ENCODE data around the gene HINFP.
A peak's percentile ranks its signal among the peaks of the same experiment; 100 is the strongest.
"Not testable (repeated sequence)": the region's sequence is repeated elsewhere in the genome, so short reads cannot be mapped to it uniquely, and the experiment has no call there.

The HINFP gene

DNA sequence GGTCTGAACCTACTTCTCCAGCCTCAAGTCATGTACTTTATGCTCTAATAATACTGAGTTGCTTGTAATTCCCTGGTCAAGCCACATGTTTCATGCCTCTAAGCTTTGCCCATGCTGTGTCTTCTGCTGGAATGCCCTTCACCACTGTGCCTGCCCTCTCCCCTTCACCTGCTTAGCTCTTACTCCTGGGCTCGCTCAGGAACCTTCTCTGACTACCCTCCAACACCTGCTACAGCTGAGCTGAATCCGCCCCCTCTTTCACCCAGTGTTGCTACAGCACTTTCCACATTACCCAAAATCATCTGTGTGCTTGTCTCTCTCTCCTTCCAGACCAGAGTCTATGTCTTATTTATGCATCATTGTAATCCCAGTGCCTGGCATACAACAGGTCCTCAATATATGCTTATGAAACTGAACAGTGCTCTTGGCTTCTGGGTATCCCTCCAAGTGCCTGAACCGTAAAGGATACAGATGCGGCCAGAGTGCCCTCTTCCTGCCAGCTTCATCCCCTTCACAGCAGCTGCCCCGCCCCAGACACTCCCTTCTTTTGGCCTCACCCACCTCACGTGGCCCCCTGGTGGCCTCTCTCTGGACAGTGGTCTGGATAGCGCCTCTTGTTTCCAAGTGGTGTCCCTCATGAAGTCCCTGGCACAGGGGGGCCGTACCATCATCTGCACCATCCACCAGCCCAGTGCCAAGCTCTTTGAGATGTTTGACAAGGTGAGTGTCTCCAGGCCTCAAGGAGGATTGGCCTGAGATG is 34.5 kb downstream of the HINFP start:
- DNase-seq (ENCODE audit: low spot score): peak; percentile 32

DNA sequence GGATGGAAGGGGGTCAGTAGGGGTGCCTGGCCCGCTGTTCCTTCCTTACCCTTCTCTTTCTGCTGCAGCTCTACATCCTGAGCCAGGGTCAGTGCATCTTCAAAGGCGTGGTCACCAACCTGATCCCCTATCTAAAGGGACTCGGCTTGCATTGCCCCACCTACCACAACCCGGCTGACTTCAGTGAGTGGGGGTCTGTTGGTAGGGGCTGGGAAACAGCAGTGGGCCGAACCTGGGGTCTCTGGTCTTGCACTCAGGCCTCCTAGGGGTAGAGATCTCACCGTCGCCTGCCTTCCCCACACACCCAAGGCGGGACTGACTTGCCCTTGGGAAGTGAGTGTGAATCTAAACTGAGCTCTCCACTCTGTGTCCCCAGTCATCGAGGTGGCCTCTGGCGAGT is 35.1 kb downstream of the HINFP start:
- DNase-seq (ENCODE audit: low spot score): no peak

DNA sequence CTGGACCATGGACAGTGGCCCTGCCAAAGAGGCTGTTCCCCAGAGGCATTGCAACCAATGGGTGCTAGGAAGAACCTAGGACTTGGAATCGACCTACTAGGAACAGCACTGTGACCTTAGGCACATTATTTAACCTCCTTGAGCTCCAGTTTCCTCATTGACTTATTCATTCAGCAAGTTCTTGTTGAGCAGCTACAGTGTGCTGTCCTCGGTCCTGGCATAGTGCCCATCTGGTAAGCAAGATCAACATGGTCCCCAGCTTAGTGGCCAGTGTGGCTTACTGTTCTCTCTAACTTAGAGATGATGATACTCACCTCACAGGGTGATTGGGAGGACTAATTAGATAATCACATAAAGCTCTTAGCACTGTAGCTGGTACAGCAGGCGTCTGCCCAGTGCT is 35.7 kb downstream of the HINFP start:
- no peak for DNase-seq (ENCODE audit: low spot score)

DNA sequence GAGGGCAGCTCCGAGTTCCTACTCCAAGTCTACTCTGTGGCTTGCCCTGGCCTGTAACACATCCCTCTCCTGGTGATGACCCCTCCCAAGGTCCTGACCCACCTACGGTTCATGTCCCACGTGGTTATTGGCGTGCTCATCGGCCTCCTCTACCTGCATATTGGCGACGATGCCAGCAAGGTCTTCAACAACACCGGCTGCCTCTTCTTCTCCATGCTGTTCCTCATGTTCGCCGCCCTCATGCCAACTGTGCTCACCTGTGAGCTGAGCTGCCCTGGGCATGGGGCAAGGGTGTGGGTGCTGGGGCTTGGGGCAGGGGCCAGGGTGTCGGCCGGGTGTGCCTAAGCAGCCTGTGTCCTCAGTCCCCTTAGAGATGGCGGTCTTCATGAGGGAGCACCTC is 37.1 kb downstream of the HINFP start:
- no peak for DNase-seq (ENCODE audit: low spot score)

DNA sequence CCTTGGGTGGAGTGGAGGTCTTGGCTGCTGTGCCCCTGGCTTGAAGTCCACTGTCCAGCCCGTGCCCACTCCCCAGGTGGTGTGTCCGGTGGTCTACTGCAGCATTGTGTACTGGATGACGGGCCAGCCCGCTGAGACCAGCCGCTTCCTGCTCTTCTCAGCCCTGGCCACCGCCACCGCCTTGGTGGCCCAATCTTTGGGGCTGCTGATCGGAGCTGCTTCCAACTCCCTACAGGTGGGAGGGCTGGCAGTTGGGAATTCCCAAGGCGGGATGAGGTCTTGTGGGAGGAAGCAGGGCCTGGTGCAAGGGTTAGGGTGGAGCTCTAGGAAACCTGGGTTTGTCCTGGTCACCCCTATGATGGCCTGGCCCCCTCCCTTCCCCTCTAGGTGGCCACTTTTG is 38.8 kb downstream of the HINFP start:
- DNase-seq (ENCODE audit: low spot score): no peak

DNA sequence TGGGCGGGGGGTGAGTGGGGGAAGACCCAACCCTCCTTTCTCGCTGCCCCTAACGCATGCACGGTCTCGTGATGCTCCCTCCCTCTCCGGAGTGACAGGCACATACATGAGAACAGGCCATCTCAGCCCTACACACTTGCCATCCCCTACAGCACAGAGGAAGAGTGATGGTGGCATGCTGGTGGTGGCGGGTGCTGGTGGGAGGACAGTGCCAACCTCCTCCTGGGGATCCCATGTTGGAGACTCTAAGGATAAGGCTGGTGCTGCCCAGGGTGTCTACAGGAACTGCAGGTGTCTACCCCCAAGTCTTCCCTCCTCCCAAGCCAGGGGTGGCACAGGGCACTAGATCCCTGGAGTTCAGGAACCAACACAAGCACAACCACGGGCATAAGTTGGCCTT is 40.5 kb downstream of the HINFP start:
- DNase-seq (ENCODE audit: low spot score): no peak

DNA sequence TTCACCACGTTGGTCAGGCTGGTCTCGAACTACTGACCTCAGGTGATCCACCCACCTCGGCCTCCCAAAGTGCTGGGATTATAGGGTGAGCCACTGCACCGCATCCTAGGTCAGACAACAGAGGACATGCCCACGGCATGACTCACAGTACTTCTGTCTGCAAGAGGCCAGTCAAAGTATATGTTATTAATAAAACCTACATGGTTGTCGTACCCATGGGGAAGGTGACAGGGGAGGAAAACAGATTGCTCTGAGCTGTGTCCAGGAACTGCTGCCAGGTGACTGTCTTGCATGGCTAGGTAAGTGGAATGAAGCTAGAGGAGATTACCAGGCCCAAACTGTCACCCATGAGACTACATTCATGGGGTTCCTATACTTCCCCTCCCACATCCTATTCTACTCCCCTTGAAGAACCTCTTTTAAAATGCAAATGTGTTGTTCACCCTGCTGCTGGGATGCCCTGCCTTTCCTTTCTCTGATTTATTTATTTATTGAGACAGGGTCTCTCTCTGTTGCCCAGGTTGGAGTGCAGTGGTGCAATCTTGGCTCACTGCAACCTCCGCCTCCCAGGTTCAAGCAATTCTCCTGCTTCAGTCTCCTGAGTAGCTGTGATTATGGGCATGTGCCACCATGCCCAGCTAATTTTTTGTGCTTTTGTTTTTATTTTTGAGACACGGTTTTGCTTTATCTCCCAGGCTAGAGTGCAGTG is 45.1 kb downstream of the HINFP start:
- DNase-seq (ENCODE audit: low spot score): peak; percentile 69

DNA sequence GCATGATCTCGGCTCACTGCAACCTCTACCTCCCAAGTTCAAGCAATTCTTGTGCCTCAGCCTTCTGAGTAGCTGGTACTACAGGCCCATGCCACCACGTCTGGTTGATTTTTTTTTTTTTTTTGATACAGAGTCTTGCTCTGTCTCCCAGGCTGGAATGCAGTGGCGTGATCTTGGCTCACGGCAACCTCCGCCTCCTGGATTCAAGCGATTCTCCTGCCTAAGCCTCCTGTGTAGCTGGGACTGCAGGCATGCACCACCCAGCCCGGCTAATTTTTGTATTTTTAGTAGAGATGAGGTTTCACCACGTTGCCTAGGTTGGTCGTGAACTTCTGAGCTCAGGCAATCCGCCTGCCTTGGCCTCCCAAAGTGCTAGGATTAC is 45.7 kb downstream of the HINFP start:
- not testable (repeated sequence) for DNase-seq (ENCODE audit: low spot score)

DNA sequence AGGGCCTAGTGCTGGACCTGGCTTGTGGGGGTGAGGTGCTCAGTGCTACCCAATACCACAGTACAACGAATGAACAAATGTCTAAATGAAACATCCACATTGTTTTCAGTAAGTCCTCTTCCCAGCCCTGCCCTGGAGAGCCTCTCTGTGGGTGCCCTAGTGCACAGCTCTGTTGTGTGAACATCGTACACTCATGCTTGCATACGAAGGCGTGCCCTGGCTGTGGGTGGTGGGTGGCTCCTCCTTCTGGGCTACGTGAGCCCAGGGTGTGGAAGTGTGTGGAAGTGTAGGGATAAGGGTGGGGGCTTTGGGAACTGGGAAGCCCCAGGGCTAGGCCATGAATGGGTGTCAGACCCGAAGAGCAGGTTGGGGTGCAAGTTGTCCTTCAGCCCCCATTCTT is 46.6 kb downstream of the HINFP start:
- DNase-seq (ENCODE audit: low spot score): no peak

DNA sequence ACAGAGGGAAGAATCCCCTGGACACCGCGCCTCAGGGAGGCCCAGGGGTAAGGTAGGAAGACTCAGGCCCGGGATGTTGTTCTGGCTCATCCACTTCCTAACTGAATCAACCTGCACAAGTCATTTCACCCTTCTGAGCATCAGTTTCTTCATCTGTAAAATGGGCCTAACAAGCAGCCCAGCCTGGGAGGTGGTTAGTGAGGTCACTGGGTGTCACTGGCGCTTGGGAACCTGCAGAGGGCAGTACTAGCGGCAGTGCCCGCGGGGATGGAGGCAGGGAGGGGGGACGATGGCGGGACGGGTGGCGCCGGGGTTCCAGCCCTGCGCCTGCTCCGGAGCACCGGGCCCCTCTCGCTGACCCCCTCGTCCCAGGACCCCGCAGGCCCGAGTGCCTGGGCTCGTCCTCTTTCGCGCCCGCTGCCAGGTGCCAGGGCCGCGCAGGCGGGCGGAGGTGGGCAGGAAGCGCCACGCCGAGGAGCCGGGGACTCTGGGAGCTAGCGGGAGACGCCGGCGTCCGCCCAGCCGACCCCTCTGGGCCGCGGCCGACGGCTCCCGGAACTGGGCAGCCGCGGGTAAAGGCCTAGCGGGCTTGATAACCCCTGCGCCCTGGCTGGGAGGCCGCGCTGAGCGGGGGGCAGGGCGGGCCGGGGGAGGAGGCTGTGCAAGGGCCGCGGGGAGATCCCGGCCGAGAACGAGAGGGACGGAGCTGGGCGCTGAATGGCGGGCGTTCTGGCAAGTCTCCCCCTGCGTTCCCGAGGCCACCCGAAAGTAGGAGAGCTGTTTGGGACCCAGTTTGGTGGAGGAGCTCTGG is 47.3 kb downstream of the HINFP start, which contains the start of gene NLRX1:
Gene NLRX1, plus strand, starts transcription at position 255 of the 811 bp plus-strand sequence. CDS start 2,679 bp downstream, outside the sequence.
- DNase-seq (ENCODE audit: low spot score): peak; percentile 85

DNA sequence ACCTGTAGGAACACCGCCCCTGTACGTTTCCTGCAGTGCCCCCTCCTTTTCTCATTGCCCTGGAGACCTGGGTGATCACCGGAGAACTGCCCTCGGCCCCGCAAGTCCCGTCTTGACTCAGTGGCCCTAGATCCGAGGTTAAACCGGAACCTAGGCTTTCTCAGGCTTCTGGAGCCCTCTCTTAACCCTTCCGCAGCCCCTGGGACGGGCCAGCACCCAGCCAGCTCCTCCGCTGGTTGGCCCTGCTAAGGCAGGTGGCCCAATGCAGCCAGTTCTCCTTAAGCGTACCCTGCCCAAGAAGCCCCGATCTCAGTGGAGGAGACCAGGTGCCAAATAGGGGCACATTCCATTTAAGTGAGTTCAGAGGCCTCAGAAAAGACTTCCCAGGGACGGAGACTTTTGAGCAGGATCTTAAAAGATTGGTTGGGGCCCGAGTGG is 47.9 kb downstream of the HINFP start:
- DNase-seq (ENCODE audit: low spot score): peak; percentile 84

DNA sequence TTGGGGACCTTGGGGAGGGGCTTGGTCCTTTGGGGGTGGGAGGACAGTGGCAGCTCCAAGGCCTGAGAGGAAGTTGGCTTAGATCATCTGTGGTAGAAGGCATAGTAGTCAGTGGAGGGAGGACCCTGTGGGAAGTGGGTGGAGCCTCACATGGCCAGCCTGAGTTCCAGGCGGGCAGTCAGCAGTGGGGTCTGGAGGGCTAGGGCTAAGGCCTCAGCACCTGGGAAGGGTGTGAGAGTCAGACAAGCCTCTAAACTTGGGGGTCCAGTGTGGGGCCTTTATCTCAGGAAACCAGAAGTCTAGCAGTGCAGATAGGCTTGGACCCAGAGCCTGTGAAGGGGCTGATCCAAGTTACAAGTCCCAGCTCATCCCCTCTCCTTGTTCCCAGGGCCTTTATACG is 51.1 kb downstream of the HINFP start:
- DNase-seq (ENCODE audit: low spot score): no peak

DNA sequence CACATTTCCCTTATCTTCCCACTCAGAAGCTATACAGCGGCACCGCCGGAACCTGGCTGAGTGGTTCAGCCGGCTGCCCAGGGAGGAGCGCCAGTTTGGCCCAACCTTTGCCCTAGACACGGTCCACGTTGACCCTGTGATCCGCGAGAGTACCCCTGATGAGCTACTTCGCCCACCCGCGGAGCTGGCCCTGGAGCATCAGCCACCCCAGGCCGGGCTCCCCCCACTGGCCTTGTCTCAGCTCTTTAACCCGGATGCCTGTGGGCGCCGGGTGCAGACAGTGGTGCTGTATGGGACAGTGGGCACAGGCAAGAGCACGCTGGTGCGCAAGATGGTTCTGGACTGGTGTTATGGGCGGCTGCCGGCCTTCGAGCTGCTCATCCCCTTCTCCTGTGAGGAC is 52.1 kb downstream of the HINFP start:
- no peak for DNase-seq (ENCODE audit: low spot score)

DNA sequence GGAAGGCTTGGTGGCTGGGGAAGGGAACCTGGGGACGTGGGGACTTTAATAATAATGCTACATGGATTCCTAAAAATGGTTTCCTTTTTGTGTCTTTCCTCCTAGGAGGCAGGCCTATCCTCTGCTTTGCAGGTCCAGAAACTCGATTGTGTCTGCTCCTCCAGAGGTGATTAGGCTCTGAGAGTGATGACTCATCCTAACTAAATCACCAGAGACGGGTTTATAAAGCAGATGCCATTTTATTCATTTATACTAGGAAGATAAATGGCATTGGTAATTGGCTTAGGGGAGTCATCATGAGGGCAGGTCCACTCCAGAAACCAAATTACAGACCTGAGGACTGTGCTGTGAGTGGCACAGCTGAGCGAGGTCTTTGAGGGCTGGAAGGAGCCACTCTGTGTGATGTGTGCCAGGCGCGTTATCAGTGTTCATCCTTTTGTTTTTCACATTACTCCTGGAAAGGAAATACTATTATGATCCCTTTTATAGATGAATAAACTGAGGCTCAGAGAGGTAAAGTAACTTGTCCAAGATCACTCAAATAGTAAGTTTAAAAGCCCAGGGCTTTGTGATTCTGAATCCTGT is 54.2 kb downstream of the HINFP start:
- no peak for DNase-seq (ENCODE audit: low spot score)

DNA sequence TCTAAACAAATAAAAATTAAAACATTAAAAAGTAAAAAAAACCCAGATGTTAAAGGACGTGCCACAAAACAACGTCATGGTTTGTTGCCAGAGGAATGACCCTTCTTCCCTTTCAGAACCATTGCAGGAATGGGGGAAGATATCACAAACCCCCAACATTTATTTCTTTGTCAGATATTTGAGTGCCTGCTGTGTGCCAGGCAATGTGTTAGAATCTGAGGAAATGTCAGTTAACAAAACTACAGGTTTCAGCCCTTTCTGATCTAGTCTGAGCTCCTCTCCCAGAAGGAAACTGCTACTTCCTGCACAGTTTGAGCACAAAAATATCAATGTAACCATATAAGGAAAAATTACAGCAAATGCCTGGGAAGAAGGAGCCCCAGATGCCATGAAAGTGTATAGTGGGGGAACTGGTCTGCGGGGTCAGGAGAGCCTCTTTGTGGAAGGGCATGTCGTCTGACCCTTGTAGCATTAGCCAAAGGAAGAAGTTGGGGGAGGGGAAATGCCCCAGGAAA is 56.8 kb downstream of the HINFP start:
- no peak for DNase-seq (ENCODE audit: low spot score)

DNA sequence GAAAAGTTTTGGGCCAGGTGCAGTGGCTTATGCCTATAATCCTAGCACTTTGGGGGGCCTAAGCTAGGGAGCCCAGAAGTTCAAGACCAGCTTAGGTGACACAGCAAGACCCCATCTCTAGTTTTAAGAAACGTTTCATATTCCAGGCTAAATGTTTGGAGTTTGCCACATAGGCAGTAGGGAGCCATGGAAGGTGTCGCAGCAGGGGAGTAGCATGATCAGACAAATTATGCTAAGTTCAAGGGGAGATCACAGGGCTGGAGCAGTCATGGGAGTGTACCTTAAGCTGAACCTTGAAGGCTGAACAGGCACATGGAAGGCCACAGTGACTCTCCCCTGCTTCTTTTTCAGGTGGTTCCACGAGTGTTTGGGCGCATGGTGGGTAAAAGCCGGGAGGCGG is 58.0 kb downstream of the HINFP start:
- DNase-seq (ENCODE audit: low spot score): no peak

DNA sequence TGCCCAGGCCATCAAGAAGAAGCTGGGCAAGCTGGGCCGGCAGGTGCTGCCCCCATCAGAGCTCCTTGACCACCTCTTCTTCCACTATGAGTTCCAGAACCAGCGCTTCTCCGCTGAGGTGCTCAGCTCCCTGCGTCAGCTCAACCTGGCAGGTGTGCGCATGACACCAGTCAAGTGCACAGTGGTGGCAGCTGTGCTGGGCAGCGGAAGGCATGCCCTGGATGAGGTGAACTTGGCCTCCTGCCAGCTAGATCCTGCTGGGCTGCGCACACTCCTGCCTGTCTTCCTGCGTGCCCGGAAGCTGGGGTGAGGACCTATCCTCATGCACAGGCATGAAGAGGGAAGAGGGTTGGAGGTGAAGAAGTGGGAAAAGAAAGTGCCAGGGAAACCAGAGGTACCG is 58.6 kb downstream of the HINFP start:
- DNase-seq (ENCODE audit: low spot score): no peak

DNA sequence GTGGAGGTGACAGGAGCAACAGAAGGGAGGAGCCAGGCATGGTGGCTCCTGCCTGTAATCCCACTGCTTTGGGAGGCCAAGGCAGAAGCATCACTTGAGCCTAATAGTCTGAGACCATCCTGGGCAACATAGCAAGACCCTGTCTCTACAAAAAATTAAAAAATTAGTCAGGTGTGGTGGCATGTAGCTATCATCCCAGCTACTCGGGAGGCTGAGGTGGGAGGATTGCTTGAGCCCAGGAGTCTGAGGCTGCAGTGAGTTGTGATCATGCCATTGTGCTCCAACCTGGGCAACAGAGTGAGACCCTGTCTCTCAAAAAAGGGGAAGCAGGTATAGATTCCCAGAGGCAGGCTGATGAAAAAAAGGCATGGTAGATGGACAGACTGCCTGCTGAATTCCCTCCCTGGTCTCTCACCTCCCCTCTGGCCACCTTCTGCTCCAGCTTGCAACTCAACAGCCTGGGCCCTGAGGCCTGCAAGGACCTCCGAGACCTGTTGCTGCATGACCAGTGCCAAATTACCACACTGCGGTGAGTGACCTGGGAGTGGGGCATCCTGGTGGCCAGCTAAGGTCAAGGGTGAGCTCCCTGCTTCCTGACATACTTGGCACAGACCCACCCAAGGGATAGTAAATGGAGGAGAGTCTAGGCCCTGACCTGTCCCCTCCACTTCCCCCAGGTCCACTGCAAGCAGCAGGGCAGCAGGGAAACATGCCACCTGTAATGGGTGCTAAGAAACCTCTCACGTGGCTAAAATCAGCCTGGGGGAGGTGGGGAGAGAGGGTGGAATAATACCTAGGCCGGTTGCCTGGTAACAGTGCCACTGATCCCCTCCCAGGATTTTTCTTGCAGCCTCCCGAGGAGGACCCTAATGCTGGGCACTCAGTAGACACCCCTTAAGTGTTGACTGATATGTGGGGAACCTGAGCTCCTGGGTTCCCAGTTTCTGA is 59.6 kb downstream of the HINFP start:
- no peak for DNase-seq (ENCODE audit: low spot score)

DNA sequence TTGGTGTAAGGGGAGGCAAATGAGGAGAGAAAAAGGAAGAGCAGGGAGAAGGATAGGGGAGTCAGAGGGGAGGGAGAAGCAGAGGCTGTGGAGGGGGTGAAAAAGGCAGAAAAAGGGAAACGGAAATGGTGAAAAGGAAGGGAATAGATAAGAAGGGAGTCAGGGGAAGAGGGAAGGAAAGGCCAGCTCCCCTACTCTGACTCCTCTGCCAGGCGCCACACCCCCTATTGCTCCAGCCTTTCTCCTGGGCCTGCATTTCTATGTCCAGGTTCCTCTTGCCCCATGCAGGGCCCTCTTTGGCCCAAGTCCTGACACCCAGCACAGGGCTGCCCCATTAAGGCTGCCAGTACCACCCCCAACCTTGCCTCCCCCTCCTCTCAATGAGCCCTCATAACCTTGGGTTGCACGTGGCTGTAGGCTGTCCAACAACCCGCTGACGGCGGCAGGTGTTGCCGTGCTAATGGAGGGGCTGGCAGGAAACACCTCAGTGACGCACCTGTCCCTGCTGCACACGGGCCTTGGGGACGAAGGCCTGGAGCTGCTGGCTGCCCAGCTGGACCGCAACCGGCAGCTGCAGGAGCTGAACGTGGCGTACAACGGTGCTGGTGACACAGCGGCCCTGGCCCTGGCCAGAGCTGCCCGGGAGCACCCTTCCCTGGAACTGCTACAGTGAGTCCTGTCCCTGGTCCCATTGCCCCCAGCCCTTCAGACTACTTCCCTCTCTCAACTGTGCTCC is 60.5 kb downstream of the HINFP start:
- no peak for DNase-seq (ENCODE audit: low spot score)

DNA sequence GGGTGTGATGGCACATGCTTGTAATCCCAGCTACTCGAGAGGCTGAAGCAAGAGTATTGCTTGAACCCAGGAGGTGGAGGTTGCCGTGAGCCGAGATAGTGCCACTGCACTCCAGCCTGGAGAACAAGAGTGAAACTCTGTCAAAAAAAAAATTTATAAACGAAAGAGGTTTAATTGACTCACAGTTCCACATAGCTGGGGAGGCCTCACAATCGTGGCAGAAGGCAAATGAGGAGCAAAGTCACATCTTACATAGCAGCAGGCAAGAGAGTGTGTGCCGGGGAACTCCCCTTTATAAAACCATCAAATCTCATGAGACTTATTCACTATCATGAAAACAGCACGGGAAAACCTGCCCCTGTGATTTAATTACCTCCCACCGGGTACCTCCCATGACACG is 63.0 kb downstream of the HINFP start:
- DNase-seq (ENCODE audit: low spot score): not testable (repeated sequence)
